Measurements from ENCODE around the gene FOXP2. TPM values are rescaled to one million over a fixed set of nuclear protein-coding genes. Genes with fewer than 3 reads are reported as not detected.

FOXP2 gene
- total RNA-seq, 2 experiments from 2014 or later, result not detected

DNA sequence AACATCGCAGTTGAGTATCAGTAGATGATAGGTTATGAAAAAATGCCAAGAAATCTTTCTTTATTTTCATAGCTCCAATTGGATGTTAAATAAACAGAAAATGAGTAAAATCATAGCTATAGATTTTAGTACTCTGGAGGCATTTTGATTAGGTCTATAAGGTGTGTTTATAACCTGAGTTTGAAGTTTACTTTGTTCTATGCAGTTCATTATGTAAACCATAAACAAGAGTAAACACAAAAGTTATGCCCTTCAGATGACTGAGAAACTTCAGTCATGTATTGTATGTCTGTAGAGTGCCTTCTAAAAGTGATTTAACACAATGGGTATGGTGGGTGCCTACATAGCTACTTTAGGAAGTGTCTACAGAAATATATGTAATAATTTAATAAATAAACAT lies 13.6 kb downstream of the FOXP2 start:
- no peaks in the 10 kb centered on the region for H3K27me3 Mint-ChIP-seq
- ATAC-seq (ENCODE audit: poor library complexity), result no peak
- no peaks in the 10 kb centered on the region for H3K36me3 ChIP-seq (ENCODE audit: insufficient read depth, low read length)
- H3K36me3 Mint-ChIP-seq (ENCODE audit: low read depth), result no peaks in the 10 kb centered on the region
- ChIA-PET POLR2A (no interaction called here), CTCF (no interaction called here)
- no peaks in the 10 kb centered on the region for H3K4me1 Mint-ChIP-seq (ENCODE audit: low read depth)
- no peaks in the 10 kb centered on the region for H3K27me3 ChIP-seq (ENCODE audit: control insufficient read depth in 1 of 2, insufficient read depth in 2 of 2, low read length in 2 of 2)
- H3K27ac ChIP-seq (ENCODE audit: low read depth in 1 of 2, low read length in 2 of 2), result no peak overlapping the region
- no peaks in the 10 kb centered on the region for H3K9me3 Mint-ChIP-seq
- no peak overlapping the region for H3K4me3 ChIP-seq (ENCODE audit: low read length)
- no peaks in the 10 kb centered on the region for H3K4me1 ChIP-seq (ENCODE audit: insufficient read depth, low read length)
- intact Hi-C loops (cut with DNase I, micrococcal nuclease), result no loop called here
- no peaks in the 10 kb centered on the region for H3K9me3 ChIP-seq (ENCODE audit: control insufficient read depth in 1 of 2, insufficient read depth in 1 of 2, low read length in 2 of 2)
- TF ChIP-seq, protein P1, sequence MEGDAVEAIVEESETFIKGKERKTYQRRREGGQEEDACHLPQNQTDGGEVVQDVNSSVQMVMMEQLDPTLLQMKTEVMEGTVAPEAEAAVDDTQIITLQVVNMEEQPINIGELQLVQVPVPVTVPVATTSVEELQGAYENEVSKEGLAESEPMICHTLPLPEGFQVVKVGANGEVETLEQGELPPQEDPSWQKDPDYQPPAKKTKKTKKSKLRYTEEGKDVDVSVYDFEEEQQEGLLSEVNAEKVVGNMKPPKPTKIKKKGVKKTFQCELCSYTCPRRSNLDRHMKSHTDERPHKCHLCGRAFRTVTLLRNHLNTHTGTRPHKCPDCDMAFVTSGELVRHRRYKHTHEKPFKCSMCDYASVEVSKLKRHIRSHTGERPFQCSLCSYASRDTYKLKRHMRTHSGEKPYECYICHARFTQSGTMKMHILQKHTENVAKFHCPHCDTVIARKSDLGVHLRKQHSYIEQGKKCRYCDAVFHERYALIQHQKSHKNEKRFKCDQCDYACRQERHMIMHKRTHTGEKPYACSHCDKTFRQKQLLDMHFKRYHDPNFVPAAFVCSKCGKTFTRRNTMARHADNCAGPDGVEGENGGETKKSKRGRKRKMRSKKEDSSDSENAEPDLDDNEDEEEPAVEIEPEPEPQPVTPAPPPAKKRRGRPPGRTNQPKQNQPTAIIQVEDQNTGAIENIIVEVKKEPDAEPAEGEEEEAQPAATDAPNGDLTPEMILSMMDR (IDR thresholded peaks at IDR 0.05), result no peak
- no peak for DNase-seq
- H3K27ac Mint-ChIP-seq, result no peak overlapping the region
- no peak overlapping the region for H3K4me3 Mint-ChIP-seq

DNA sequence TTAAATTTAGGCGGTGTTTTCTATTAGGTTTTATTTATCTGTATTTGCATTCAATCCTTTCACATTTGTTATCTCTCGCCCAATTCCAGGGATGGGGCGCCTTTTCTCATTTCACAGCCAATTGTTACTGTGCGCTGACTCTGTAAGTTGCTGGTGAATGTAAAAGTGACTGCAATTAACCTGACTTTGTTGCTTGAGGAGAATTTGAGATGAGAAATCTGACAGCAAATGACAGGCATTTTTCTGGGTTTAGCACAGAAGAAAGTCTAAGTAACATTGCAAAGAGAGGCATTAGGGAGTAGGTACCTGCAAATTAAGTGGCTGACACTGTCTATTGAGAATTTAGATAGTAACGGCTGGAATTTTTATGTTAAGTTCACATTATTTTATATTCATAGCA lies 16.6 kb downstream of the FOXP2 start:
- H3K27me3 ChIP-seq (ENCODE audit: control insufficient read depth in 1 of 2, insufficient read depth in 2 of 2, low read length in 2 of 2), result no peaks in the 10 kb centered on the region
- H3K36me3 ChIP-seq (ENCODE audit: insufficient read depth, low read length), result no peaks in the 10 kb centered on the region
- DNase-seq (no peak), ATAC-seq (ENCODE audit: poor library complexity) (no peak)
- TF ChIP-seq, protein P1 (IDR thresholded peaks at IDR 0.05), result no peak
- POLR2A ChIA-PET, result no interaction called here
- Mint-ChIP-seq H3K4me1 (ENCODE audit: low read depth) (no peaks in the 10 kb centered on the region), H3K36me3 (ENCODE audit: low read depth) (no peaks in the 10 kb centered on the region), H3K27ac (no peak overlapping the region), H3K4me3 (no peak overlapping the region), H3K27me3 (no peaks in the 10 kb centered on the region), H3K9me3 (peaks cover 3% of the 10 kb centered on the region)
- H3K9me3 ChIP-seq (ENCODE audit: control insufficient read depth in 1 of 2, insufficient read depth in 1 of 2, low read length in 2 of 2), result peaks cover 0 to 3% of the 10 kb centered on the region in 2 experiments
- H3K4me1 ChIP-seq (ENCODE audit: insufficient read depth, low read length), result no peaks in the 10 kb centered on the region
- H3K27ac ChIP-seq (ENCODE audit: low read depth in 1 of 2, low read length in 2 of 2), result no peak overlapping the region
- H3K4me3 ChIP-seq (ENCODE audit: low read length), result no peak overlapping the region
- intact Hi-C loops (cut with DNase I, micrococcal nuclease), result no loop called here
- CTCF ChIA-PET, result interaction anchor here (1.4 kb wide), 1 partner anchor 9 kb away, joined by 3 read pairs; no protein-coding TSS in a partner anchor

DNA sequence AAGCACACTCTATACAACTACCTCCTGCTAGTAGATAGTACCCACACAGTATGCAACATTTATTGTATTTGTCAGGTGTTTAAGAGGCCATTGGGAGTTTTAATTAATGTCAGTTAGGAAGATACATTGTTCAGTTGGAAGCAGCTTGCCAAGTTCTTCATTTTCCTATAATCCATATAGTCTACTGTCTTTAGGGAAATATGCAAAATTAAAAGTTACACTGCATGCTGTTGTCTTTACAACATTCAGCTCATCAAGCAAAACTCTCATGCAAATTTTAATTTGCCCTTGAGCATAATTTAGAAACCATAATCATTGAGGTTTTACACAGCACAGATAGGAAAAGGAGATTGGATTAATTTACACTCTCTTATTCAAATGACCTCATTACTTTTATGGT lies 17.4 kb downstream of the FOXP2 start:
- Histone ChIP-seq H3K27me3 (ENCODE audit: control insufficient read depth in 1 of 2, insufficient read depth in 2 of 2, low read length in 2 of 2) (no peaks in the 10 kb centered on the region), H3K36me3 (ENCODE audit: insufficient read depth, low read length) (no peaks in the 10 kb centered on the region), H3K4me3 (ENCODE audit: low read length) (no peak overlapping the region), H3K9me3 (ENCODE audit: control insufficient read depth in 1 of 2, insufficient read depth in 1 of 2, low read length in 2 of 2) (peaks cover 0 to 3% of the 10 kb centered on the region in 2 experiments), H3K27ac (ENCODE audit: low read depth in 1 of 2, low read length in 2 of 2) (no peak overlapping the region), H3K4me1 (ENCODE audit: insufficient read depth, low read length) (no peaks in the 10 kb centered on the region)
- ChIA-PET CTCF (no interaction called here), POLR2A (no interaction called here)
- Mint-ChIP-seq H3K27me3 (no peaks in the 10 kb centered on the region), H3K4me1 (ENCODE audit: low read depth) (no peaks in the 10 kb centered on the region), H3K9me3 (peaks cover 3% of the 10 kb centered on the region), H3K4me3 (no peak overlapping the region), H3K27ac (no peak overlapping the region), H3K36me3 (ENCODE audit: low read depth) (no peaks in the 10 kb centered on the region)
- DNase-seq (no peak), ATAC-seq (ENCODE audit: poor library complexity) (no peak)
- TF ChIP-seq, protein P1 (IDR thresholded peaks at IDR 0.05), result no peak
- intact Hi-C loops (cut with DNase I, micrococcal nuclease), result no loop called here

All from CD4-positive, alpha-beta T cell (primary cell).